ENCODE results near the gene KHDC4. TPM values are rescaled to one million over a fixed set of nuclear protein-coding genes. Genes with fewer than 3 reads are reported as not detected.

KHDC4 gene
- total RNA-seq, result 82.9 and 92.2 TPM in 2 replicates

DNA sequence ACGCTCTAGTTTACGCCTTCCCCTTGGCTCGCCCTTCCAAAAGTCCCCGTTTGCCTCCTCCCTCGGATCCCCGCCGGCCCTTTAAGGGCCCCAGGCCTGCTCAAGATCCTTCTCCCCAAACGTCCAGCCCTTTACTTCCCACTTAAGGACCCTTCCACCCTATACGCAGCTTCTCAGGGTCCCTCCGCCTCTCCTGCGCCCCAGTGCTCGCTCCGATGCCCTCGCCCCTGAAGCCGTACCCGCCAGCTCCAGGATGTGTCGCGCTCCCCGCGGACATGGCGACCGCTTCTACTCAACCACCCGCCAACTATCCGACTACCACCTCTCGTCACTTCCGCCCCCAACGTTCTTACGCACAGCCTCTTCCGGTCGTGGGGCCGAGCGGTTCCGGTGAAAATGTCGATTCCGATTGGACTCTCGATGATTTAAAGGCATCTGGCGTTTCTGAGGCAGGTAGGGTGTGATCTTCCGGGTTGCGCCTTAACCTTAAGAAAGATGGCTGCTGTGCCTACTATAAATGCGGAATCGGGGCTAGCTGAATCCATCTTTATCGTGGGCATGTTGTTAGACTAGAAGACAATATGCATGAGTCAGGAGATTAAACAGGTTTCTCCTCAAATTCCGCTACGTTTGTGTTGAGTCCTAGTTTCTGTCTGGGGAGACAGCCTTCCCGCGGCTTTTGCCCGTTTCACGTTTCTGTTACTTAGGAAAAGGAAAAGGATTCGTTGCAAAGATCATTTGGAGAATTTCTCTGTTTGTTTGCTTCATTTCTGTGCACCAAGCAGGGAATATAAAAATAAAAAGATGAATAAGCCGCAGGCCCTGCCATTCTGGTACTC, at the start of gene KHDC4:
Gene KHDC4, minus strand, starts transcription at position 317 of the 839 bp plus-strand sequence. Its CDS starts 40 bp downstream, at position 277.
- intact Hi-C loops (cut with micrococcal nuclease), result loop anchor here (1.0 to 5.0 kb wide), 6 partner anchors 12 to 133 kb away; partner anchors contain the start of genes LAMTOR2, RIT1 and SYT11
- Mint-ChIP-seq H3K27me3 (no peaks in the 10 kb centered on the region), H3K4me3 (no peak within 1 kb of the TSS), H3K27ac (no peak within 1 kb of the TSS), H3K4me1 (peaks cover 30% of the 10 kb centered on the region), H3K9me3 (no peaks in the 10 kb centered on the region), H3K36me3 (ENCODE audit: low read depth) (peaks cover 31% of the 10 kb centered on the region)
- peak; percentile 98 for DNase-seq

DNA sequence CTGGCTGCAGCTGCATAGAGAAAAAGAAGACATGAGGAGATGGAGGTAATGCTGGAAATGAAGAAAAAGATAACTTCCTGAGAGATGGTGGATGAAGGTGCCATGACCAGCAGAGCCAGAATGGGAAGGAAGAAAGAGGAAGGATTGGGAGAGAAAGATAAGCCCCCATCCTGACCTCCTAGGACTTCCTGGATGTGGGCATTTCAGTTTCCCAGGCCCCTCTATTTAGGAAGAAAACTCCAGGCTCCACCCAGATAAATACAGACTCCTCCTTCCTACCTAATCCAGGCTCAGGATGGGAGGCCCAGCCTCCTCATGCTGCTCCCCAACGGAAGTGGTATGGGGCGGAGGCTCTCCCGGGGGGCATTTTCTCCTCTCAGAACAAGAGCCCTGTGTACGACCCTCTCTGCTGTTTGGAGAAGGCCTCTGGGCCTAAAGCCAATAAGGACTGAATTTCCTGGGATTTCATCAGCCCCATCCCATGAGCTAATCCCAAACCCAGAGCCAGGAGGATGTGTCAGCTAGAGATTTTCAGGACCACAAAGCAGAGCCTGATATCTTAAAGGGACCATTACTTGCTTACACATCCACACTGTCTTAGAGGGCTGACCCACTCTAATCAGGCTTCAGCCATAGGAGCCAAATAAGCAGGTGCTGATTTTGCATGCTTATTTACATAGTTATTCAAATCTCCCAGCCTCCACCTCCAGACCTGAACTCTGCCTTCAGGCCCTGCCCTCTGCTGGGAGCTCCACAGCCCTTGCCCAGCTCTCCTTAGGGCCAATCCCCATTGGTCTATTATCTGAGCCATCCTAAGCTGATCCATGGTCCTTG, 49.2 kb upstream of the KHDC4 start:
- peaks cover 16% of the 10 kb centered on the region for H3K36me3 Mint-ChIP-seq (ENCODE audit: low read depth)
- no peak overlapping the region for H3K4me3 Mint-ChIP-seq
- H3K27me3 Mint-ChIP-seq, result no peaks in the 10 kb centered on the region
- H3K9me3 Mint-ChIP-seq, result no peaks in the 10 kb centered on the region
- H3K4me1 Mint-ChIP-seq, result peaks cover 38% of the 10 kb centered on the region
- intact Hi-C loops (cut with micrococcal nuclease), result no loop called here
- DNase-seq, result no peak
- peak overlapping the region; percentile 34 for H3K27ac Mint-ChIP-seq

DNA sequence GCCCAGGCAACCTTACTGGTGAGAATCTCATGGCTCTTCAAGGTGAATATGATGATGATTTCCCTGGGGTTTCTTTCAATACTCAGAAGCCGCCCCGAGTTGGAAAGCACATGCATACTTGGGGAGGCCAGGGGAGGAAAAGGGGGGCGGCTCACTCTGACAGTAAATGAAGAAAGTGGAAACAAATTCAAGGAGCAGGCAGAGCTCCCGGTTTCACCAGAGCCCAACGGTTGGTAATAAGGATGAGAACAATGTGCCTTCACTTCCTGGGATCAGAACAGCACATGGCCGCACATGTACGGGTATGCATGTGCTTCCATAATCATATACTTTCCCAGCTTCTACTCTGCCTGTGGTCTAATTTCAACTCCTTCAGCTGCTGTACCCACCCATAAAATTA, 47.9 kb upstream of the KHDC4 start:
- peaks cover 22% of the 10 kb centered on the region for H3K36me3 Mint-ChIP-seq (ENCODE audit: low read depth)
- peak overlapping the region; percentile 22 for H3K4me3 Mint-ChIP-seq
- H3K4me1 Mint-ChIP-seq, result peaks cover 42% of the 10 kb centered on the region
- H3K9me3 Mint-ChIP-seq, result no peaks in the 10 kb centered on the region
- no peaks in the 10 kb centered on the region for H3K27me3 Mint-ChIP-seq
- DNase-seq, result no peak
- peak overlapping the region; percentile 92 for H3K27ac Mint-ChIP-seq
- intact Hi-C loops (cut with micrococcal nuclease), result no loop called here

DNA sequence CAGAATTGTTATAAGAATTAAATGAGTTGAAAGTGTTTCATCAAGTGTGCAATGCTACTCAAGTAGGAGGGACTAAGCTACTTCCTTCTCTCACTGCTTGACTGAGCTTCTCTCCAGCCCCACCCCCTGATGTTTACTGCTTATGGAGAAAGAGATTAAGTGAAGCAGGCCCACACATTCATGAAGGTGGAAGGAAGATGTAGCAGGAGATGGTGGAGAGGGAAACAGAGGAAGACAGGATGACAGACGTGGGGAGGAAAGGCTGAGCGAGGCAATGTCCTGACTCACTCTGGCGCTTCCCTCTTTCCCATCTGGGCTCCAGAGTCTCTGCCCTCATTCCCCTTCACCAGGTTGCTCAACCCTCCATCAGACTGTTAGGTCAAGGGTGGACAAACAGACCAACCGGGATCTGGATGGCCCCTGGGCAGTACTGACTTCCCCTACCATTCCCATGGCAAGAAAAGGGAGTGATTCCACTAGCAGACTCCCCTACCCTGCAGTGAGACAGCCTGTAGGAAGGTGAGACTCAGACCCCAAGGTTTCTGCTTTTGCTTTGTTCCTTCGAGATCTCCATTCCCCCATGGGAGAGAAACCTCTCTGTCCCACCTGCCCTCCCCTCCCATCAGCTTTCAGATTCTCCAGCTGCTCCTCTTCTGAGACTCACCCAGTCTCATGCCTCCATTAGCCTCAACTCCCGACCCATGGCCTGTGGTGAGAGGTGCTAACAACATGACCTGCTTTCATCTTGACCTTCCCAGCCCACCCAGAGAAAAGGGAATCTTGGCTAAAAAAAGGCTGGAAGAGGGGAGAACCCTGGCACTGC, 47.3 kb upstream of the KHDC4 start:
- H3K4me1 Mint-ChIP-seq, result peaks cover 46% of the 10 kb centered on the region
- H3K36me3 Mint-ChIP-seq (ENCODE audit: low read depth), result peaks cover 28% of the 10 kb centered on the region
- peak overlapping the region; percentile 92 for H3K27ac Mint-ChIP-seq
- peak; percentile 83 for DNase-seq
- no peaks in the 10 kb centered on the region for H3K27me3 Mint-ChIP-seq
- peak overlapping the region; percentile 99 for H3K4me3 Mint-ChIP-seq
- intact Hi-C loops (cut with micrococcal nuclease), result no loop called here
- H3K9me3 Mint-ChIP-seq, result no peaks in the 10 kb centered on the region

DNA sequence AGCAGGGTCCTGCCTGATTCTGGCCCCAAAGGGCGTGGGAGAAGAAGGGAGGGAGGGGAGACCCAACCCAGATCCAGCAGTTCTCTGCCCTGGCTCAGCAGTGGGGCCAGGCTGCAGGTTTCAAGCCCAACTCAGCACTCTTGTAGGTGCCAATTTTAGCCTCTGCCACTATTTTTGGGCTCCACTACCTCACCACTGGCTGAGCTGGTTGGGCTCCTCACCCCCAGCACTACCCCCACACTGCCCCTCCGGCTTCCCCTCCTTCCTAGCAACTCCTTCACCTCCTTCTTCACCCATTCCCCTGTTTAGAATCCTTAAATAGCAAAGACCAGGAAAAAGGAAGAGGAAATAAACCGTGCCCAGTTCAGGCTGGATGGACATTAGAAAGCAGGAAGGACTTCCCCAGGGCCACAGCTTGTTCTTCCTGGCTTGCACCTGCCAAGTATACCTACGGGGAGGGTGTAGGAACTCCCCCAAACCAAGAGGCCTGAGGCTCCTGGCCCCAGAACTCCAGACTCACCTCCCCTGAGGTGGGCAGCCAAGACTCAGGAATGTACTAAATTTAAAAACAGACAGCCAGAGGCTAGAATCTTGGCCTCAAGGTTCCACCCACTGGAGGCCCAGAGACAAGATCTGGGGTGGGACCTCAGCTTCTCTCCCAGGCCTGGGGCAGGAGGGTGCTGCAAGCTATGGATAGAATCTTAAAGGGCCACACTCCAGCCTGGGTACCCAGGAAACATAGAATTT, 45.6 kb upstream of the KHDC4 start:
- Mint-ChIP-seq H3K4me1 (peaks cover 62% of the 10 kb centered on the region), H3K4me3 (peak overlapping the region; percentile 99), H3K27ac (peak overlapping the region; percentile 92), H3K9me3 (no peaks in the 10 kb centered on the region), H3K27me3 (no peaks in the 10 kb centered on the region), H3K36me3 (ENCODE audit: low read depth) (peaks cover 39% of the 10 kb centered on the region)
- intact Hi-C loops (cut with micrococcal nuclease), result loop anchor here (5.0 kb wide), 1 partner anchor 122 kb away; the partner anchor contains the start of genes GON4L and SYT11
- DNase-seq, result peak; percentile 65

DNA sequence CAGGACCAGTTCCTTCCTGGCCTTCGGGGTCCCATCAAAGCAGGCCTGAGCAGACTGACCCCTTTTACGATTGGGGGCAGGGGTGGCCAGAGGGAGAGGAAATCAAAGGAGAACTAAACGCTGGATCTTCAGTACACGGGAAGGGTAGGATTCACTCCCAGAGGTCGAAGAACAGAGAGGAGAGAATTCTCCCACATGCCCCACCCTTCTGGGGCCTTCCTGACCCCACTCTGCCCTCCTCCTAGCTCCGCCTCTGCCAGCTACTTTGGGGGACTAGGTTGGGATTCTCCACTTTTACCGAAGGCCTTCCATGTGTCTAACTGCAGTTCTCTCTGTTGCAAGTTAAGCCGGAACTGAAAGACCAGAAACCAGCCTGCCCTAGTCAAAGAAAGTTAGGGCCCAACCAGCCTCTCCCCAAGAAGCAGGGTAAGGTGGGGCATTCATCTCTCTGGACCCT, 44.8 kb upstream of the KHDC4 start:
- Mint-ChIP-seq H3K9me3 (no peaks in the 10 kb centered on the region), H3K4me1 (peaks cover 69% of the 10 kb centered on the region), H3K36me3 (ENCODE audit: low read depth) (peaks cover 45% of the 10 kb centered on the region), H3K27ac (peak overlapping the region; percentile 92), H3K4me3 (peak overlapping the region; percentile 99), H3K27me3 (no peaks in the 10 kb centered on the region)
- intact Hi-C loops (cut with micrococcal nuclease), result loop anchor here (5.0 kb wide), 1 partner anchor 122 kb away; the partner anchor contains the start of genes GON4L and SYT11
- peak; percentile 77 for DNase-seq

DNA sequence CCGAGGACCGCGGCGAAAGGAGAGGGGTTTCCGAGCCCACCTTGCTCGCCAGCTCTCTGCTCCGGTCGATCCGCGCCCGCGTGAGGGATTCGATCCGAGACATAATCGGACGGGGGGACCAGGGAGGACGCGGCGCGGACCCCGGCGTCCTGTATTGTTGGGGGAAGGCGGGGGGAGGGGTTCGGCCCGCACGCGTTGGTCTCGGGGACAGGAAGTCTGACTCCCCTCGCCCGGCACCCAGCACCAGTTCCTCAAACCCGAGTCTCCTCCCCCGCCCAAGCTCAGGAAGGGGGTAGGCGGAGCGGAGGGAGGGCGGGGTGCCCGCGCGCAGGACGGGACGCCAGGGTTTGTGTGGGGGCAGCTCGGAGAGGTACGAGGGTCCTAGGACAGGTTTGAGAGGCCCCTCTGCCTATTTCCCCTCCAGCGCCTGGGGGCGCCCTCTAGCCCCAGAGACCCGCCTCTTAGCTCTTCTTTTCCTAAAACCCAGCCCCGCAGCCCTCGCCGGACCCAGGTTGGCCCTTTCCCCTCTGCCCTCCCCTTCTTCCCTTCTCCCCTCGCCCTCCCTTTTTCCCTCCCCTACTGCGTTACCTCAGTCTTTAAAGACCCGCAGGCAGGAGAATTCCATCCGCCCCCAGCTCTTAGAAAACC, 44.2 kb upstream of the KHDC4 start, which contains the start of gene ARHGEF2:
Gene ARHGEF2, minus strand, starts transcription at position 223 of the 648 bp plus-strand sequence. Its CDS starts 120 bp downstream, at position 103.
- peak; percentile 94 for DNase-seq
- H3K4me1 Mint-ChIP-seq, result peaks cover 70% of the 10 kb centered on the region
- peak within 1 kb of the TSS; percentile 92 for H3K27ac Mint-ChIP-seq
- intact Hi-C loops (cut with micrococcal nuclease), result loop anchor here (5.0 kb wide), 1 partner anchor 121 kb away; the partner anchor contains the start of genes GON4L and SYT11
- H3K9me3 Mint-ChIP-seq, result no peaks in the 10 kb centered on the region
- H3K27me3 Mint-ChIP-seq, result no peaks in the 10 kb centered on the region
- H3K36me3 Mint-ChIP-seq (ENCODE audit: low read depth), result peaks cover 46% of the 10 kb centered on the region
- H3K4me3 Mint-ChIP-seq, result peak within 1 kb of the TSS; percentile 99

DNA sequence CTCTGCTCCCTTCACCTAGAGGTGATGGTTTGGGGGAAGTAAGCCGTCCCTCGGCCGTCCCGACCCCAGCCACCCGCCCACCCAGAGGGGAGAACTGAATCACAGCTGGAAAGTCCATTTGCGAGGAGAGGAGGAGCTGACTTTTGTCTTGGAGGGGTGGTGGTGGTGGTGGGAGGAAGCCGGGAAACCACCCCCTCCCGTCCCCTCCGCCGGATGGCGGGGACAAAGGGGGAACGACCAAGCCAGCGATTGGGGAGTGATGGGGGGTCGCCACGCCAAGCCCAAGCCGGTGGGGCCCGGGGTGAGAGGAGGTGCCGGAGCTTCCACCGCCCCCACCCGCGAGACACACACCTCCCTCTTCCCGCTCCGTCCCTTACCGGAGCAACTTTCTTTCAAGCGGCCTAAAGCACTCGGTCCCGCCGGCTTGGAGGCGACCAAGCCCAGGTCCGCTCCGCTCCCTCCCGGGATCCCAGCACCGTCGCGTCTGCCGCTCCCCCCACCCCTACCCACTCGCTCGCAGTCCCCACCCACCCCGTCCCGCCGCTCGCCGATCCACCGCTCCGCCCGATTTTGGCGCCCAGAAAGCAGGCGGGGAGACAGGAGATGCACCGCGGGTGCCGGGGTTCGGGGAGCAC, 43.6 kb upstream of the KHDC4 start:
- no peaks in the 10 kb centered on the region for H3K27me3 Mint-ChIP-seq
- H3K9me3 Mint-ChIP-seq, result no peaks in the 10 kb centered on the region
- intact Hi-C loops (cut with micrococcal nuclease), result loop anchor here (1.0 to 5.0 kb wide), 4 partner anchors 32 to 121 kb away; partner anchors contain the start of genes GON4L, KHDC4, LAMTOR2 and SYT11
- H3K4me1 Mint-ChIP-seq, result peaks cover 73% of the 10 kb centered on the region
- peak overlapping the region; percentile 99 for H3K4me3 Mint-ChIP-seq
- peak; percentile 79 for DNase-seq
- H3K27ac Mint-ChIP-seq, result peak overlapping the region; percentile 92
- peaks cover 49% of the 10 kb centered on the region for H3K36me3 Mint-ChIP-seq (ENCODE audit: low read depth)

DNA sequence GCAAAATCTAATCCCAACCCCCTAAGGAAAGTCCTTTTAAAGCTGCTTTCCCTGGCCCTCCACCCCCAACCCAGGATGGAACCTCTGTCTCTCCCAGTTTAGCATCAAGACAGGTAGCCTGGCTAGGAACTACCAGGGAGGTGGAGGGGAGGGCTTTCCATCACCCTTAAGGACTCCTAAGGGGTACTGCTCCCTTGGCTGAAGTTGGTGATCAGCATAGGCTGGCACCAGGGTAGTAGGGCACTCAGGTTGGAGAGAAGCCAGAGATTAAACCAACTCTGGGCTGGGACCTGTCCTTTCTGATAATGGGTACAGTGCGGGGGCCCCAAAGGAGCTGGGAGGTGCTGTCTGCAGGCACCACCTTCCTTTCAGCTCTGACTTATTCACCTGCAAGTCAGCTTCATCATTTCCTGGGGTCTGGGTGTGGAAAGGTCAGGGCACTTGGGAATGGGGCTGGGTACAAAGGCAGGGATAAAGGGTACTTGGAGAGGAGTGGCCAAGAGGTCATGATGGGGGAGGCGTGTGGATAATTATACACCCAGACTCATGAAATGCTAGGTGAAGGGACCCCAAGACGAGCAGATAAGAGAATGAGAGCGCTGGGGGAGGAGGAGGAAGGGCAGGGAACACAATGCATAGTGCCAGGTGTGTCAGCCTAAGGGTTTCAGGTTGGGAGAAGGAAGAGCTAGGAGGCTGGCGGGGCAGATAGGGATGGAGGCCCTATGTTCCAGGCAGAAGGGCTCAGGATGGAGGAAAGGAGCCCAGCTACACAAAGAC, 42.9 kb upstream of the KHDC4 start:
- H3K36me3 Mint-ChIP-seq (ENCODE audit: low read depth), result peaks cover 55% of the 10 kb centered on the region
- DNase-seq, result peak; percentile 75
- H3K9me3 Mint-ChIP-seq, result no peaks in the 10 kb centered on the region
- peak overlapping the region; percentile 92 for H3K27ac Mint-ChIP-seq
- peaks cover 76% of the 10 kb centered on the region for H3K4me1 Mint-ChIP-seq
- H3K4me3 Mint-ChIP-seq, result peak overlapping the region; percentile 99
- H3K27me3 Mint-ChIP-seq, result no peaks in the 10 kb centered on the region
- intact Hi-C loops (cut with micrococcal nuclease), result loop anchor here (1.0 to 5.0 kb wide), 4 partner anchors 31 to 120 kb away; partner anchors contain the start of genes GON4L, KHDC4, LAMTOR2 and SYT11

DNA sequence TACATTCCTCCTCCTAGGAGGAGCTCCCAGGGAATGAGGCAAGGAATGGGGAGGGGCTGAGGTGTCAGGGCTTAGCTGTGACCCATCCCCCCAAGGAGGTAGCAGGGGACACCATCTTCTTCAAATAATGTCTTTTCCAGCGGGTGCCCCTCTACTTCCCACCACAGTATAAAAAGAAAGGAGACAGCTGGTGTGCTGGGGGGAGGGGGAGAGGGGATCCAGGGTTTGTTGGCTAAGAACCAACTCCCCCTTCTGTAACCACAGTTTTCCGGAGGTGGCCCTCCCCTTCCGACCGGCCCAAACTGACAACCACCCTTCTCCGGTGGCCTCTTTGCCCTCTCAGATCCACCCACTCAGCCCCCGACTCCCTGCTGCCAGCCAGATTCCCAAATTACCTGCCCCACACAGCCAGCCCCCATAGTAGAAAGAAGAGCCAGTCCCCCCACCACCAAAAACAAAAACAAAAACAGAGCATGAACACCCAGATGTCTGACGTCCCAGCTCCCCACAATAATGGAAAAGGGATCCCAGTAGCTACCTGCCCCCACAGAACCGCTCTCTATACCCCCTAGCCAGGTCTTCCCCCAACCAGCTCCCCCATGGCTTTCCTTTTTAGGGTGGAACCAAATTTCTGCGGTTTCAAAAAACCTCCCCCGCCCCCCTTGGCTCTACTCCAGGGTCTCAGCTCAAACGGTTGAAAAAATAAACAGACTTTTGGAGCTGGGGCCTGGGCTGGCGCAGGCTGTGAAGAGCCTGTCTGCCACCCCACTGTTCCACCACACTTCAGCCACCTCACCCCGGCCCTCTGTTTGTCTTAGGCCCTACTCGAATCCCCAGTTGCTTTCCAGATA, 42.1 kb upstream of the KHDC4 start:
- intact Hi-C loops (cut with micrococcal nuclease), result loop anchor here (2.0 to 5.0 kb wide), 2 partner anchors 79 to 119 kb away; partner anchors contain the start of genes GON4L, LAMTOR2 and SYT11
- H3K4me3 Mint-ChIP-seq, result peak overlapping the region; percentile 99
- no peaks in the 10 kb centered on the region for H3K27me3 Mint-ChIP-seq
- H3K36me3 Mint-ChIP-seq (ENCODE audit: low read depth), result peaks cover 52% of the 10 kb centered on the region
- H3K4me1 Mint-ChIP-seq, result peaks cover 74% of the 10 kb centered on the region
- H3K27ac Mint-ChIP-seq, result peak overlapping the region; percentile 92
- DNase-seq, result peak; percentile 83
- no peaks in the 10 kb centered on the region for H3K9me3 Mint-ChIP-seq

Data from activated CD4-positive, alpha-beta T cell treated with anti-CD3 and anti-CD28 coated beads, Interleukin-2, amount 10 ng/mL, durations not matched to agents 24 days and 14 days (primary cell).